Measurements from ENCODE around the gene IL20RA.
A peak's percentile ranks its signal among the peaks of the same experiment; 100 is the strongest.

Gene IL20RA

GRCh38 chr6:136969930-136970329 is 74.8 kb downstream of the IL20RA start:
- TF ChIP-seq, protein P1, sequence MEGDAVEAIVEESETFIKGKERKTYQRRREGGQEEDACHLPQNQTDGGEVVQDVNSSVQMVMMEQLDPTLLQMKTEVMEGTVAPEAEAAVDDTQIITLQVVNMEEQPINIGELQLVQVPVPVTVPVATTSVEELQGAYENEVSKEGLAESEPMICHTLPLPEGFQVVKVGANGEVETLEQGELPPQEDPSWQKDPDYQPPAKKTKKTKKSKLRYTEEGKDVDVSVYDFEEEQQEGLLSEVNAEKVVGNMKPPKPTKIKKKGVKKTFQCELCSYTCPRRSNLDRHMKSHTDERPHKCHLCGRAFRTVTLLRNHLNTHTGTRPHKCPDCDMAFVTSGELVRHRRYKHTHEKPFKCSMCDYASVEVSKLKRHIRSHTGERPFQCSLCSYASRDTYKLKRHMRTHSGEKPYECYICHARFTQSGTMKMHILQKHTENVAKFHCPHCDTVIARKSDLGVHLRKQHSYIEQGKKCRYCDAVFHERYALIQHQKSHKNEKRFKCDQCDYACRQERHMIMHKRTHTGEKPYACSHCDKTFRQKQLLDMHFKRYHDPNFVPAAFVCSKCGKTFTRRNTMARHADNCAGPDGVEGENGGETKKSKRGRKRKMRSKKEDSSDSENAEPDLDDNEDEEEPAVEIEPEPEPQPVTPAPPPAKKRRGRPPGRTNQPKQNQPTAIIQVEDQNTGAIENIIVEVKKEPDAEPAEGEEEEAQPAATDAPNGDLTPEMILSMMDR (IDR thresholded peaks at IDR 0.05; ENCODE audit: extremely low read depth, insufficient read depth, missing control alignments): no peak
- in situ Hi-C loops (cut with MboI; ENCODE audit: low pct_unique_long_range_greater_than_20kb, low sequenced_read_pairs, unreplicated experiment): loop anchor here (25.0 kb wide), 1 partner anchor 667 kb away; no protein-coding TSS in a partner anchor
- no peak for DNase-seq (ENCODE audit: low spot score)

- TF ChIP-seq, protein P1 (IDR thresholded peaks at IDR 0.05; ENCODE audit: extremely low read depth, insufficient read depth, missing control alignments): no peak
- in situ Hi-C loops (cut with MboI; ENCODE audit: low pct_unique_long_range_greater_than_20kb, low sequenced_read_pairs, unreplicated experiment): loop anchor here (25.0 kb wide), 1 partner anchor 668 kb away; no protein-coding TSS in a partner anchor
- no peak for DNase-seq (ENCODE audit: low spot score)
These were observed 75.3 kb downstream of the IL20RA start for GRCh38 chr6:136969433-136969832.

GRCh38 chr6:136968837-136969236 is 75.9 kb downstream of the IL20RA start:
- in situ Hi-C loops (cut with MboI; ENCODE audit: low pct_unique_long_range_greater_than_20kb, low sequenced_read_pairs, unreplicated experiment): loop anchor here (25.0 kb wide), 1 partner anchor 668 kb away; no protein-coding TSS in a partner anchor
- no peak for DNase-seq (ENCODE audit: low spot score)
- TF ChIP-seq, protein P1 (IDR thresholded peaks at IDR 0.05; ENCODE audit: extremely low read depth, insufficient read depth, missing control alignments): no peak

GRCh38 chr6:136967876-136968752 is 76.7 kb downstream of the IL20RA start:
- in situ Hi-C loops (cut with MboI; ENCODE audit: low pct_unique_long_range_greater_than_20kb, low sequenced_read_pairs, unreplicated experiment): loop anchor here (25.0 kb wide), 1 partner anchor 669 kb away; no protein-coding TSS in a partner anchor
- TF ChIP-seq, protein P1 (IDR thresholded peaks at IDR 0.05; ENCODE audit: extremely low read depth, insufficient read depth, missing control alignments): peak; percentile 81
- DNase-seq (ENCODE audit: low spot score): peak; percentile 82

DNA sequence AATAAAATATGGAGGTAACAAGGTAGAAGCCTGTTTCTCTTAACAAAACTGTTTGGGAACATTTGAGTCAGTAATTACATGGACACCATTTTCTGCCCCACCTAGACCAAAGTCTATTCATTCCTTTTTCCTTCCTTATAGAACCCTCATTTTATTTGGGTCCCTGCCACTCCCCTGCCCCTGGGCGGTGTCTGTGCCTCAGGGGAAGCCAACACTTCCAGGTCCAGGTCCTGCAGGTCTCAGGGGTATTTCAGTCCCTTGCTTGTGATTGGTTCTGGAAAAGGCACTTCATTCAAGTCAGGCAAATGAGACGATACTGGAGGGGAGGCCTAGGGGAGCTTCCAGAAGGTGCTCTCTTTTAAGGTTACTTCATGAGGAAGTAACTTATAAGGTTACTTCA is 80.4 kb downstream of the IL20RA start:
- TF ChIP-seq, protein P1 (IDR thresholded peaks at IDR 0.05; ENCODE audit: extremely low read depth, insufficient read depth, missing control alignments): no peak
- DNase-seq (ENCODE audit: low spot score): no peak
- in situ Hi-C loops (cut with MboI; ENCODE audit: low pct_unique_long_range_greater_than_20kb, low sequenced_read_pairs, unreplicated experiment): loop anchor here (25.0 kb wide), 1 partner anchor 673 kb away; no protein-coding TSS in a partner anchor

- in situ Hi-C loops (cut with MboI; ENCODE audit: low pct_unique_long_range_greater_than_20kb, low sequenced_read_pairs, unreplicated experiment): loop anchor here (25.0 kb wide), 1 partner anchor 674 kb away; no protein-coding TSS in a partner anchor
- no peak for DNase-seq (ENCODE audit: low spot score)
- TF ChIP-seq, protein P1 (IDR thresholded peaks at IDR 0.05; ENCODE audit: extremely low read depth, insufficient read depth, missing control alignments): no peak
These were observed 81.5 kb downstream of the IL20RA start for GRCh38 chr6:136963259-136963658.
